GM19240 (cell line): ENCODE measurements around the gene WDFY1.
A peak's percentile ranks its signal among the peaks of the same experiment; 100 is the strongest.

Source experiments
- DNase-seq: peaks from one replicate; pipeline ENCODE4 v3.0.0; 2011; ENCODE audit warnings: low spot score; ENCODE audit not compliant: insufficient read length

Gene WDFY1

GRCh38 chr2:223944703-223945531, at the start of gene WDFY1:
WDFY1 (minus strand) TSS chr2:223945335; CDS start chr2:223945284, 51 bp downstream.
- DNase-seq = peak; percentile 51

GRCh38 chr2:223994562-223995162, 49.5 kb upstream of the WDFY1 start:
- no peak for DNase-seq

- DNase-seq = peak; percentile 46
Observed at GRCh38 chr2:223993634-223994232, 48.6 kb upstream of the WDFY1 start.

GRCh38 chr2:223991611-223992010, 46.5 kb upstream of the WDFY1 start:
- DNase-seq = no peak

GRCh38 chr2:223989856-223990232, 44.7 kb upstream of the WDFY1 start:
- DNase-seq = no peak

- DNase-seq = no peak
Observed at GRCh38 chr2:223989206-223989855, 44.2 kb upstream of the WDFY1 start.

GRCh38 chr2:223981241-223981640, 36.1 kb upstream of the WDFY1 start:
- DNase-seq = no peak

- no peak for DNase-seq
Observed at GRCh38 chr2:223980803-223981202, 35.7 kb upstream of the WDFY1 start.

GRCh38 chr2:223980397-223980735, 35.2 kb upstream of the WDFY1 start:
- DNase-seq = no peak

GRCh38 chr2:223979730-223980396, 34.7 kb upstream of the WDFY1 start:
- DNase-seq = no peak

- DNase-seq = no peak
Observed at GRCh38 chr2:223978451-223978850, 33.3 kb upstream of the WDFY1 start.

- no peak for DNase-seq
Observed at GRCh38 chr2:223976635-223977226, 31.6 kb upstream of the WDFY1 start.

GRCh38 chr2:223973606-223974005, 28.5 kb upstream of the WDFY1 start:
- DNase-seq = no peak

- no peak for DNase-seq
Observed at GRCh38 chr2:223972656-223973102, 27.5 kb upstream of the WDFY1 start.

- no peak for DNase-seq
Observed at GRCh38 chr2:223971731-223972130, 26.6 kb upstream of the WDFY1 start.

GRCh38 chr2:223970343-223971128, 25.4 kb upstream of the WDFY1 start:
- DNase-seq = no peak

- no peak for DNase-seq
Observed at GRCh38 chr2:223969856-223970255, 24.7 kb upstream of the WDFY1 start.

- DNase-seq = no peak
Observed at GRCh38 chr2:223969315-223969714, 24.2 kb upstream of the WDFY1 start.

- no peak for DNase-seq
Observed at GRCh38 chr2:223967981-223968380, 22.8 kb upstream of the WDFY1 start.

- DNase-seq = no peak
Observed at GRCh38 chr2:223959688-223960087, 14.6 kb upstream of the WDFY1 start.
